Lung (tissue), 12 donors: ENCODE data around the gene CHFR. TPM values are rescaled to one million over a fixed set of nuclear protein-coding genes. Genes with fewer than 3 reads are reported as not detected.
"Not testable (repeated sequence)": the region's sequence is repeated elsewhere in the genome, so short reads cannot be mapped to it uniquely, and the experiment has no call there.

Experiments used
- ATAC-seq: fragments of 200-7000 bp; cut with Tn5 transposase; one replicate; pipeline ENCODE4 v1.9.1; 2020; ENCODE audit warnings: moderate number of reproducible peaks; ENCODE audit not compliant: insufficient read depth, low FRiP score
- DNase-seq, 3 donors: peaks; one replicate each; pipeline ENCODE4 v3.0.0-alpha.2; 2013 to 2017
- H3K27ac ChIP-seq, 2 donors: one replicate each; pipeline ENCODE4 v1.5.1; 2013; ENCODE audit warnings: mild to moderate bottlenecking in 2 of 2, moderate library complexity in 2 of 2, control low read depth in 1 of 2, inconsistent platforms in 1 of 2, low read depth in 1 of 2, low read length in 1 of 2
- H3K27me3 ChIP-seq, 3 donors: one replicate each; pipeline ENCODE4 v1.5.1; 2013; ENCODE audit warnings: low read length in 2 of 3; ENCODE audit not compliant: control insufficient read depth in 3 of 3, insufficient read depth in 3 of 3
- H3K36me3 ChIP-seq, 4 donors: one replicate each; pipeline ENCODE4 v1.5.1; 2013; ENCODE audit warnings: low read length in 4 of 4, mild to moderate bottlenecking in 1 of 4, moderate library complexity in 1 of 4; ENCODE audit not compliant: control insufficient read depth in 4 of 4, insufficient read depth in 4 of 4
- H3K4me1 ChIP-seq, 5 donors: one replicate each; pipeline ENCODE4 v1.5.1; 2013; ENCODE audit warnings: low read length in 5 of 5, mild to moderate bottlenecking in 2 of 5, moderate library complexity in 1 of 5; ENCODE audit not compliant: control insufficient read depth in 5 of 5, insufficient read depth in 5 of 5
- H3K4me3 ChIP-seq: one replicate; pipeline ENCODE4 v1.5.1; 2013; ENCODE audit warnings: mild to moderate bottlenecking, control low read depth, moderate library complexity
- H3K9ac ChIP-seq, 2 donors: one replicate each; pipeline ENCODE4 v1.5.1; 2013; ENCODE audit warnings: low read length in 2 of 2, control low read depth in 1 of 2; ENCODE audit not compliant: insufficient read depth in 1 of 2
- H3K9me3 ChIP-seq, 4 donors: one replicate each; pipeline ENCODE4 v1.5.1; 2013; ENCODE audit warnings: low read length in 3 of 4, mild to moderate bottlenecking in 1 of 4, moderate library complexity in 1 of 4; ENCODE audit not compliant: control insufficient read depth in 4 of 4, insufficient read depth in 3 of 4
- WGBS, 2 donors: extraction: QIAGEN DNeasy Blood & Tissue Kit; methylation state at CpG; one replicate each; pipeline ENCODE4 v1.1.7; 2013; 5-methylcytosine and 5-hydroxymethylcytosine counted together
- polyA plus RNA-seq, 2 donors: library from polyadenylated mRNA; stranded (reverse); fragments of 200-250 nt; gene quantifications; one replicate each; pipeline ENCODE4 v1.2.1, GENCODE V29; 2013
- total RNA-seq, 2 donors: library from RNA; depleted of rRNA in 1 of 2; stranded (reverse); fragments of >200 nt in 1 of 2; gene quantifications; one replicate each; pipeline ENCODE4 v1.2.1, GENCODE V29; 2014 to 2021
- TF ChIP-seq, protein P1 (sequence below): IDR thresholded peaks from 2 replicates; pipeline ENCODE4 v1.5.1; 2012; ENCODE audit warnings: mild to moderate bottlenecking; ENCODE audit errors: control extremely low read depth, extremely low read depth
- donor health status: control.
- donor health status: control.
- donor health status: Bipolar disorder and iron deficiency.
- donor health status: healthy.
- donor health status: DM: yes; HTN: yes; CAD: no.

Gene CHFR
- total and polyA plus RNA-seq, 4 donors, result 35.1 to 59.9 (median 40.3) TPM

GRCh38 chr12:132798836-132799235, 88.6 kb downstream of the CHFR start:
- Histone ChIP-seq H3K4me3 (no peak overlapping the region), H3K4me1 (no peaks in the 10 kb centered on the region), H3K9ac (no peak overlapping the region), H3K36me3 (peaks cover 28 to 68% (median 47%) of the 10 kb centered on the region in 4 donors), H3K9me3 (no peaks in the 10 kb centered on the region), H3K27me3 (no peaks in the 10 kb centered on the region), H3K27ac (no peak overlapping the region)
- 97% methylated on average over 15 of the region's 15 CpGs for WGBS, 2 donors
- TF ChIP-seq, protein P1, sequence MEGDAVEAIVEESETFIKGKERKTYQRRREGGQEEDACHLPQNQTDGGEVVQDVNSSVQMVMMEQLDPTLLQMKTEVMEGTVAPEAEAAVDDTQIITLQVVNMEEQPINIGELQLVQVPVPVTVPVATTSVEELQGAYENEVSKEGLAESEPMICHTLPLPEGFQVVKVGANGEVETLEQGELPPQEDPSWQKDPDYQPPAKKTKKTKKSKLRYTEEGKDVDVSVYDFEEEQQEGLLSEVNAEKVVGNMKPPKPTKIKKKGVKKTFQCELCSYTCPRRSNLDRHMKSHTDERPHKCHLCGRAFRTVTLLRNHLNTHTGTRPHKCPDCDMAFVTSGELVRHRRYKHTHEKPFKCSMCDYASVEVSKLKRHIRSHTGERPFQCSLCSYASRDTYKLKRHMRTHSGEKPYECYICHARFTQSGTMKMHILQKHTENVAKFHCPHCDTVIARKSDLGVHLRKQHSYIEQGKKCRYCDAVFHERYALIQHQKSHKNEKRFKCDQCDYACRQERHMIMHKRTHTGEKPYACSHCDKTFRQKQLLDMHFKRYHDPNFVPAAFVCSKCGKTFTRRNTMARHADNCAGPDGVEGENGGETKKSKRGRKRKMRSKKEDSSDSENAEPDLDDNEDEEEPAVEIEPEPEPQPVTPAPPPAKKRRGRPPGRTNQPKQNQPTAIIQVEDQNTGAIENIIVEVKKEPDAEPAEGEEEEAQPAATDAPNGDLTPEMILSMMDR, result no peak
- ATAC-seq (no peak), DNase-seq (no peak)

DNA sequence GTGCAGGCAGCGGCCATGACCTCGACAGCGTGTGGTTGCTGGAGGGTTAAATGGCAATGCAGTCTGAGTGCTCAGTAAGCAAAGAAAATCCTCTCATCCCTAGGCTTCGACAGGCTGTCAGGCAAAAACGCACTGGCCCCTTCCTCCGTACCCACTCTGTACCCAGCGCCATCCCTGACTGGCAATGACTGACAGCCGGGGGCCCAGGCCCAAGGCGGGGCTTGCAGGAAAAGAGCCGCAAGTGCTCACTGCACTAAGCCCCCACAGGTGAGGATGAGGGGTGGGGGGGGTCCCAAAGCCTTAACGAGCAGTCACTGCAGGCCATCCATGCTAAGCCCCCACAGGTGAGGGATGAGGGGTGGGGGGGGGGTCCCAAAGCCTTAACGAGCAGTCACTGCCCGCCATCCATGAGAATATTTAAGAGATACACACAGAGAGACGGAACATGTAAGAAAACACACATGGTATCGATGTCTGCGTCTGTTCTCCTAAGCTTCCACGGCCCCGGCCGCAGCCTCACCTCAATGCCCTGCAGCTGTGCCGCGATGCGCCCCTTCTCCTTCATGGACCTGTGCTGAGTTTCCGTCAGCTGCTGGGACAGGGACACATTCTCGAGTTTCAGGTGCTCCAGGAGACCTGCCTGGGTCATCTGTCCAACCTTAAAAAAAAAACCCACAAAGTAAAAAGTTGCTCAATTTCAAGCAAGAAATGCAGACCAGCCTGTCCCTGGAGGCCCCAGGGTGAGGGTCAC, 89.4 kb downstream of the CHFR start:
- no peak overlapping the region for H3K4me3 ChIP-seq
- ATAC-seq (no peak), DNase-seq (no peak)
- H3K27me3 ChIP-seq, result no peaks in the 10 kb centered on the region
- H3K4me1 ChIP-seq, result no peaks in the 10 kb centered on the region
- no peaks in the 10 kb centered on the region for H3K9me3 ChIP-seq
- TF ChIP-seq, protein P1, result no peak
- no peak overlapping the region for H3K27ac ChIP-seq
- peaks cover 30 to 64% (median 45%) of the 10 kb centered on the region in 4 donors for H3K36me3 ChIP-seq
- H3K9ac ChIP-seq, result no peak overlapping the region
- WGBS, 2 donors, result 94 to 98% methylated on average over 24 of the region's 24 CpGs

DNA sequence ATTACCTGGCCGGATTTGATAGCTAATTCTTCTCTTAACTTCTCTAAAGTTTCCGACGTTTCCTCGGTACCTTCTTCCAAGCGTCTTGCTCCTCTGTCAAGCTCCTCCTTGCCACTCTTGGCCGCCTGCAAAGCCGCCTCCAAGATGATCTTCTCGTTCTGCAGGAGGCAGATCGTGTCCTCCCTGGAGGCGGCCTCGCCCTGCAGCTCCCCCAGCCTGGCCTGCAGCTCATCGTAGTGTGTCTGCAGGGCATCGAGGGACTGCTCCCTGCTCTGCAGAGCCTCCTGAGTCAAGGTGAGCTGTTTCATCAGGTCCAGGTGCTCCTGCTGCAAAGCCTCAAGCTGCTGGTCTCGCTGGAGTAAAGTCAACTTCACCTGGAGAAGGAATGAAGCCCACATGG, 91.6 kb downstream of the CHFR start:
- TF ChIP-seq, protein P1, result no peak
- Histone ChIP-seq H3K9me3 (no peaks in the 10 kb centered on the region), H3K36me3 (peaks cover 29 to 62% (median 41%) of the 10 kb centered on the region in 4 donors), H3K27ac (no peak overlapping the region), H3K27me3 (no peaks in the 10 kb centered on the region), H3K4me3 (no peak overlapping the region), H3K9ac (no peak overlapping the region), H3K4me1 (no peaks in the 10 kb centered on the region)
- DNase-seq (no peak), ATAC-seq (no peak)
- WGBS, 2 donors, result 95 to 97% methylated on average over 14 of the region's 14 CpGs

- not testable (repeated sequence) for H3K27ac ChIP-seq, ATAC-seq, H3K4me1 ChIP-seq, H3K27me3 ChIP-seq, H3K9me3 ChIP-seq, H3K9ac ChIP-seq, H3K4me3 ChIP-seq, DNase-seq
- H3K36me3 ChIP-seq, result peaks cover 22 to 57% (median 34%) of the 10 kb centered on the region in 4 donors
- 91 to 100% methylated on average over 2 of the region's 2 CpGs for WGBS, 2 donors
Observed at GRCh38 chr12:132791940-132792339, 95.5 kb downstream of the CHFR start.
